GM18873 (cell line): Measurements from ENCODE around the gene TMEM270.
"Not testable (repeated sequence)": the region's sequence is repeated elsewhere in the genome, so short reads cannot be mapped to it uniquely, and the experiment has no call there.

Experiments
- ATAC-seq: cut with Tn5 transposase; IDR thresholded peaks from one replicate; pipeline ENCODE4 v1.9.1; 2021; ENCODE audit warnings: mild to moderate bottlenecking, moderate library complexity, moderate number of reproducible peaks; ENCODE audit not compliant: unreplicated experiment, low FRiP score

TMEM270 gene

DNA sequence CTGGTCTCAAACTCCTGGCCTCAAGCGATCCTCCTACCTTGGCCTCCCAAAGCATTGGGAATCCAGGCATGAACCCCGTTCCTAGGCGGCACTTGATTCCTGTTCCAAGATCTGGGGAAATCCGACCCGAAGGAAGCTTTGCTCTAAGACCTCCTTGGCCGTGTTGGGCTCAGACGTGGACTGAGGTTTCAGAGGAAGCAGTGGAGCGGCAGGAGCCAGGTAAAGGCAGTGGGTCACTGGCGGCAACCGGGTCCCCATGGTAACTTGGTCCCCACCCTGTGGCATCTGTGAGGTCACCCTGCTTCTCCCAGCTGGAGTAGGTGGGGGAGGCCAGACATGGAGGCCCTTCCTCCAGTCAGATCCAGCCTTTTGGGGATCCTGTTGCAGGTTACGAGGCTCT lies at the start of gene TMEM270:
TSS of gene TMEM270 (plus strand) at position 301 of the 400 bp plus-strand sequence. CDS start at position 337, 36 bp downstream.
- no peak for ATAC-seq

DNA sequence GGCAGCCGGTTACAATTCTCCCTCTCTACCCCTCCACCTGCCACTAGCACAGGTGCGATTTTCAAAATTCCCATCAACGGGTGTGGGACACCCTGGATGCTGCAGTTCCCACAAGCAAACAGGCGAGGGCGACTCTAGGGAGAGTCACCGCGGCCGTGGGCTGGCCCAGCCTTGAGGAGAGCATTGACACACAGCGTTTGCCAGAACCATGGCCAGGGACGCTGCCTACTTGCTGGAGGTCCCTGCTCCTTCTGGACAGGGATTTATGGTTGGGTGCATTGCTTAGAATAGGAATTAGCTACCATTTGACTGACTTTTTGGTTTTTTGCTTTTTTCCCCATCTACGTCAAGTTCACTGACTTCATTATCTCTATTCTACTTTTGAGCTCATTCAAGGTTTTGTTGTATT lies 49.2 kb upstream of the TMEM270 start:
- no peak for ATAC-seq

DNA sequence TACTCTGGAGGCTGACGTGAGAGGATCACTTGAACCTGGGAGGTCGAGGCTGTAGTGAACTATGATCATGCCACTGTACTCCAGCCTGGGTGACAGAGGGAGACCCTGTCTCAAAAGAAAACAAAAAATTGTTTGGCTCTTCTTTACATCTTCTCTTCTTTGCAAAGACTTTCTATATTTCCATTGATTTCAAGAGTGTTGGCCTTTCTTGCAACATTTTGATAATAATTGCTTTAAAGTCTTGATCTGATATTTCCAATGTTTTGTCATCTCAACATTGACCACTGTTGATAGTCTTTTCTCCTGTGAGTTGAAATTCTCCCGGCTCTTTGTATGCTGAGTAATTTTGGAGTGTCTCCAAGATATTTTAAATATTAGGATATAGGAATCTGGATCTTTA lies 48.0 kb upstream of the TMEM270 start:
- ATAC-seq, result no peak

DNA sequence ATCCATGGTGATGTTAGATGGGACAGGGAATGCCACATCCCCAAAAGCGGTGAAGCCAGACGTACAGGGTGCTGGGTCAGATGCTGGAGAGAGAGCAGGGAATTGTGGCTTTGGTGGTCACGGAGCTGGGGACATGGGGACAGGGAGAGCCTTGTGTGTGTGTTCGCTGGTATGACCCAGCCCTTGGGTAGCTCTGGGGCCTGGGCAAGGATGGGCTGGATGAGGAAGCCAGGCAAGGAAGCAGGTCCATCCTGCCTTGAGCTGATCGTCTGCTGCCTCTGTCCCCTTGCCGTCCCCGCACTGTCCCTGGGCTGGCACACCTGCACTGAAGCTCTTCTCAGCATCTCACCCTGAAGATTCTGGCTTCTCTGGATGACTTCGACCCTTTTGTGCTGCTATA lies 45.5 kb upstream of the TMEM270 start:
- no peak for ATAC-seq

- no peak for ATAC-seq
Observed at GRCh38 chr7:73817121-73817520, 43.8 kb upstream of the TMEM270 start.

DNA sequence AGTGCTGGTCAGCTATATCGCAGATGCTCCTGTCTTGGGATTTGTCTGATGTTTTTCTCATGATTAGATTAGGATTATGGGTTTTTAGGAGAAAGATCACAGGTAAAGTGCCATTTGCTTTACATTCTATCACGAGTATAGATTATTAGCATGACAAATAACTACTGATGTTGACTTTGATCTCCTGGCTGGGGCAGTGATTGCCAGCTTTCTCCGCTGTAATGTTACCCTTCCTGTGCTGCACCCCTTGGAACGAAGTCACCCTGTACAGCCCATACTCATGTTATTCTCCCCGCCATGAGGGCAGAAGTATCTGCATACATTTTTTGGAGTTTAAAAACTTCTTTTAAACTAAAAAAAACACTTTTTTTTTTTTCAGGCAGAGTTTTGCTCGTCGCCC lies 40.9 kb upstream of the TMEM270 start:
- no peak for ATAC-seq

DNA sequence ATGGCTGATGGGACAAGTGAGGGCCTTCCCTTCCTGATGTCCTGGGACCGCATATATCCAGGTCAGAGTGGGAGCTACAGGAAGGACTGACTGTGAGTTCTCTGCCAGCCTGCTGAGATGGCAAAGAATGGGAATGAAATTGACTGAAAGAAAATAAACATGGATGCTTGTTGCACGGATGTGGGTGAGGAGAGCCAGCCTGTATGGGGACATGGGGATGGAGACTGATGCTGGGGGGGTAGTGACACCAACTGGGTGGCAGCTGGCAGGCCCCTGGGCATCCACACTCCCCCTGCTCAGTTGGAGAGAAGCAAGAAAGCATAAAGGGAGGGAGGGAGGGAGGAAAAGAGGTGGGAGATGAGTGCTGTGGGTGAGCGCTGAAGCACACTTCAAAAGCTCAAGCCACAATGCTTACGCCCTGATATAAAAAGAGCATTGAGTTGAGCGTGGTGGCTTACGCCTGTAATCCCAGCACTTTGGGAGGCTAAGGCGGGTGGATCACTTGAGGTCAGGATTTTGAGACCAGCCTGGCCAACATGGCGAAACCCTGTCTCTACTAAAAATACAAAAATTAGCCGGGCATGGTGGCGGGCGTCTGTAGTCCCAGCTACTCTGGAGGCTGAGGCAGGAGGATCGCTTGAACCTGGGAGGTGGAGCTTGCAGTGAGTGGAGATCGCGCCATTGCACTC lies 39.2 kb upstream of the TMEM270 start:
- not testable (repeated sequence) for ATAC-seq

DNA sequence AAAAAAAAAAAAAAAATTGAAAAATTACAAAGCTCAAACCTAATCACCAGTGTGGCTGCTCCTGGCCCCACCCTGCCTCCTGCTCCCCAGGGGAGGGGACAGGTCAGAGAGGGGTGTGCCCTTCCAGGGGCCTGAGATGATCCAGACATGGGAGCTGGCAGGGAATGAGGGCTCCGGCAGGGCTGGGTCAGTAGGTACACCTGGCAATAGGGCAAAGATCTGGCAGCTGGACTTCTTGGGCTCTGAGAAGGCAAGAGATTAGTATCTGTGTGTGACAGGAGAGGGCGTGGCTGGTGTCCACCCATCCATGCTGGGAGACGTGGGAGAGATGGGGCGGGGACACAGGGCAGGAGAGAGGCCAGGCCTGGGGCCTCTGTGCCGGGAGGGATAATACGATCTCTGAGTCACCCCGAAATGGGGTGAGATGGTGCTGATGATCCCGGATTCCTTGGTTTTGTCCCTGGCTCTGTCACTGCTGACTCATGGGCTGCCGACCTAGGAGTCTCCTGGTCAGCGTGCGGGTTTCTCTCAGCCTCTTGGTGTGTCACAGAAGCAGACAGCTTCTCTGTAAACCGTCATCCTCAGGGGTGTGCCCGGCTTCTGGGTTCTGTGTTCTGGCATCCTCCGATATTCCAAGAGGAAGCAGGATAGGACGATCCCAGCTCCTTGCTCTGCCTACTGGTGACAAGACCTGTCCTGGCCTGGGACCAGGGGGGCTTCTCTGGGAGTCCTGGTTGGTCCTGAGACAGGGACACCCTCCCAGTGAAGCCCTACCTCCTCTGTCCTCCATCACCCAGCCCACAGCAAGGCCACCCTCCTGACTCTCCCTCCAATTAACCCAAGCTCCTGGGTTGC lies 38.4 kb upstream of the TMEM270 start:
- no peak for ATAC-seq

DNA sequence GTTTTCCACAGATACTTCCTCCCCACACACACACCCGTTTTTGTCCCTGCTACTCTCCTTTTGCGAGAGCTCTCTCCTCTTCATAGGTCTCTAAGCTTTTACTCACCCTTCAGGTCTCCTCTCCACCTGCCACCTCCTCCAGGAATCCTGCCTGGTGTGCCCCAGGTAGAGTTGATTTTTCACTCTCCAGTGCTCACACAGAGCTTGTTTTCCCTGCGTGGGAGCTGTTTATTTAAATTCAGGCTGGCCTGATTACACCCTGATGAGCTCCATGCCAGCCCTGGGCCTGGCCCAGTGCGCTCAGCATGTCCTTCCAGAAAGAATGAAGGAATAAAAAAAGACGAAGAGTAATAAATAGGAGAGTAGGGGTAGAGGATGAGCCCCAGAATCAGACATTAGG lies 37.7 kb upstream of the TMEM270 start:
- no peak for ATAC-seq

GRCh38 chr7:73823873-73824592 lies 36.9 kb upstream of the TMEM270 start:
- no peak for ATAC-seq

DNA sequence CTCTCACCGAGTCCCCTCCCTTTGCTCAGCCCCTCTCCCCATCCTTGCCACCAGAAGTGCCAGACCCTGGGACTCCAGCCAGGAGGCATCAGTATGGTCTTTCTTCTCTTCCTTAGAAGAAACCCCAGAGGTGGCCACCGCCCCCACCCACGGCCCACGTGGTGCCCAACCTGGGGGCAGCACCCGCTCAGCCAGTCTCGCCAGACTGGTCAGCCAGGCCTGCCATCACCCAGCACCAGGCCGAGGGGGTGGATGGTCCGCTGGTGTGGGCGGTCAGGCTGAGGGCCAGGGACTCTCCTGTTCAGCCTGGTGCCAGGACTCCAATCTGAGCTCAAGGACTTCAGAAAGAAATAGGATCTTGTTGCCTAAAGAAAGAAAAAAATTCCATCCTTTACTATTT lies 36.0 kb upstream of the TMEM270 start:
- ATAC-seq, result no peak

- no peak for ATAC-seq
Observed at GRCh38 chr7:73827567-73828106, 33.3 kb upstream of the TMEM270 start.

DNA sequence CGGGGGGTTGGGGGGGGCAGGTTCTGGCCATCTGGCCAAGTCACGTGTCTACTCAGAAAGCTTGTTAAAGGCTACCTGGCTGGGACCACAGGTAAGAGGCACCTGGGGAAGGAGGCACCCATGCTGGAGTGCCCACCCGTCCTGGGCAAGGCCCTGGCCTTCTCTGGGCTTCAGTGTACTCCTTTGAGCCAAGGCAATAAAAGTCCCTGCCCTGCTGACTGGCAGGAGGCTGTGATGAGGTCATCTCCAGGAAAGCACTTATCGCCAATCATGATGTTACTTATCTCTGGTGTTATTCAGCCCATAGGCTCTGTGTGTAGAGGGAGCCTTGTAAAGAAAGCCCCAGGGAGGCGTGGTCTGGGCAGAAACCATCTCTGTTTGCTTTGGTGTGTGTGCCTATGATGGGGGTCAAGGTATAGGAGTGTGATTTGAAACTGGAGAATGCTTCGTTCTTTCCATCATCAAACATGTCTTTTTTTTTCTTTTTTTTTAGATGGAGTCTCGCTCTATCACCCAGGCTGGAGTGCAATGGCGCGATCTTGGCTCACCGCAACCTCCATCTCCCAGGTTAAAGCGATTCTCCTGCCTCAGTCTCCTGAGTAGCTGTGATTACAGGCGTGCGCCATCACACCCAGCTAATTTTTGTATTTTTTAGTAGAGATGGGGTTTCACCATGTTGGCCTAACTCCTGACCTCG lies 32.7 kb upstream of the TMEM270 start:
- ATAC-seq, result no peak

DNA sequence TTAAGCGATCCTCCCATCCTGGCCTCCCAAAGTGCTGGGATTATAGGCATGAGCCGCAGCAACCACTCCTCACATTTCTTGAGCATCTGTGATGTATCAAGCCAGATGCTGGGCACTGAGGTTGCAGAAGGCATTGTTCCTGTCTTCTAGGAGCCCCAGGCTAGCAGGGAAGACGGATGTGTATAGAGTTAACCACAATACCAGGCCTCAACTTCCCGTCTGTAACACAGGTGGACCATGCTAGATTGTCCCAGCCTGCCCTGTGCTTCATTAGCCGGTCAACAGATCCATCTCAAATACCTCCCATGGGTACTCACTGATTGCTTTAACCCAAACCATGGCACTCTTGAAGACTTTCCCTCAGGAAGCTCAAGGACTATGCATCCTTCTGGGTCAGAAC lies 32.0 kb upstream of the TMEM270 start:
- no peak for ATAC-seq

DNA sequence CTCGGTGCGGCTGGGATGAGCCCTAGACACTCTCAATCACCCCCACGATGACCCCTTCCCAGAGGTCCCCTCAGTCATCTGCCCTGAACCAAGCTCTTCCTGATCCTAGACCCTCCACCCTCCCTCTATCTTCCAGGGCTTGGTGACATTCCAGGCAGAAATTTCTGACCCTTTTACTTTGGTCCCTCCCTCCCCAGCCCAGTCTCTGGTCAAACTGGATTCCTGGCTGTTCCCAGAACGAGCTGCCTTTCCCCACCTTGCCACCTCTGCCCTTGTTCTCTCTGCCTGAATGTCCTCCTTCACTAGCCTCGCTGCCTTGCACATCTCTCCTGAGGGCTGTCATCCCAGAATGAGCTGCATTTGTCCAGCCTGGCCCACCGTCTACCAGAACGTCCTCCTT lies 31.5 kb upstream of the TMEM270 start:
- ATAC-seq, result no peak

- ATAC-seq, result no peak
Observed at GRCh38 chr7:73829921-73830680, 30.9 kb upstream of the TMEM270 start.

GRCh38 chr7:73830681-73831583 lies 30.0 kb upstream of the TMEM270 start, which contains the start of gene CLDN4:
Gene CLDN4, plus strand, starts transcription at chr7:73830996. Its CDS starts 206 bp downstream, at chr7:73831202.
- ATAC-seq, result no peak

- ATAC-seq, result no peak
Observed at GRCh38 chr7:73831584-73831833, 29.4 kb upstream of the TMEM270 start.
